Lung (tissue), 5 donors: ENCODE data around the gene RAP1A. TPM values are rescaled to one million over a fixed set of nuclear protein-coding genes. Genes with fewer than 3 reads are reported as not detected.

Experiments
- polyA plus RNA-seq, 2 donors: library from polyadenylated mRNA; stranded (reverse); fragments of 200-250 nt; gene quantifications; one replicate each; pipeline ENCODE4 v1.2.1, GENCODE V29; 2013
- small RNA-seq: library from RNA; depleted of rRNA; stranded (forward); fragments of <200 nt; gene quantifications from one replicate; pipeline ENCODE3, GENCODE V24; 2014; ENCODE audit warnings: low replicate concordance
- total RNA-seq, 2 donors: library from RNA; depleted of rRNA in 1 of 2; stranded (reverse); fragments of >200 nt in 1 of 2; gene quantifications; one replicate each; pipeline ENCODE4 v1.2.1, GENCODE V29; 2014 to 2021
- donor health status: Bipolar disorder and iron deficiency.
- donor health status: healthy.
- donor health status: DM: yes; HTN: yes; CAD: no.

The RAP1A gene
- total and polyA plus RNA-seq, 4 donors = 64.5 to 97.3 (median 77.6) TPM

Small RNA genes within 50 kb of the gene (small RNA-seq; reads per million reads assigned to genes)
- gene INKA2 (0.21 reads per million, percentile 13 among the genes with 10 or more reads in this experiment), gene RNU6-151P (not detected)

Other genes with a start within 250 kb of the RAP1A start
- gene OVGP1, start 192.1 kb upstream of the RAP1A start, total RNA-seq = 1 to 10 TPM; 1.6 to 3.6 TPM
- gene OVGP1, start 192.1 kb upstream of the RAP1A start, polyA plus RNA-seq = 1 to 10 TPM in 1 of 2 donors, under 1 TPM in 1; 0.76 to 1.9 TPM
- gene WDR77, start 170.5 kb upstream of the RAP1A start, total RNA-seq = 10 to 100 TPM; 21.4 to 36.8 TPM
- gene WDR77, start 170.5 kb upstream of the RAP1A start, polyA plus RNA-seq = 10 to 100 TPM; 21.3 to 37.1 TPM
- 100 to 1,000 TPM; 194 to 200 TPM for gene ATP5PB, start 170.3 kb upstream of the RAP1A start, total RNA-seq
- gene ATP5PB, start 170.3 kb upstream of the RAP1A start, polyA plus RNA-seq = 100 to 1,000 TPM; 206 to 256 TPM
- gene C1orf162, start 145.8 kb upstream of the RAP1A start, total RNA-seq = 10 to 100 TPM in 1 of 2 donors, 1 to 10 TPM in 1; 6.0 to 67.7 TPM
- gene C1orf162, start 145.8 kb upstream of the RAP1A start, polyA plus RNA-seq = 100 to 1,000 TPM; 111 to 121 TPM
- 1 to 10 TPM; 1.1 to 5.6 TPM for gene ADORA3, start 116.2 kb upstream of the RAP1A start, total RNA-seq
- 10 to 100 TPM in 1 of 2 donors, 1 to 10 TPM in 1; 2.2 to 10.3 TPM for gene ADORA3, start 116.2 kb upstream of the RAP1A start, polyA plus RNA-seq
- gene TMIGD3, start 116.2 kb upstream of the RAP1A start, total RNA-seq = 1 to 10 TPM; 1.6 to 3.9 TPM
- 10 to 100 TPM in 1 of 2 donors, 1 to 10 TPM in 1; 4.2 to 34.6 TPM for gene TMIGD3, start 116.2 kb upstream of the RAP1A start, polyA plus RNA-seq
- gene INKA2, start 119.6 kb downstream of the RAP1A start, total RNA-seq = 10 to 100 TPM in 1 of 2 donors, 1 to 10 TPM in 1; 3.3 to 12.5 TPM
- 1 to 10 TPM; 2.3 to 5.5 TPM for gene INKA2, start 119.6 kb downstream of the RAP1A start, polyA plus RNA-seq
- gene DDX20, start 136.1 kb downstream of the RAP1A start, total RNA-seq = 10 to 100 TPM in 1 of 2 donors, 1 to 10 TPM in 1; 9.6 to 14.4 TPM
- 1 to 10 TPM; 6.0 to 6.3 TPM for gene DDX20, start 136.1 kb downstream of the RAP1A start, polyA plus RNA-seq